C4-2B (cell line): ENCODE data around the gene C11orf58.

Experiments used
- H3K27ac ChIP-seq: fragments of 450-650 bp; 2 replicates; pipeline ENCODE4 v1.5.1; 2017
- CTCF ChIP-seq: fragments of 450-650 bp; conservative IDR thresholded peaks from 2 replicates; pipeline ENCODE4 v1.5.1; 2017; ENCODE audit warnings: mild to moderate bottlenecking
- ZFX ChIP-seq: fragments of 450-650 bp; IDR thresholded peaks from 2 replicates; pipeline ENCODE4 v1.6.1; 2017

Gene C11orf58

DNA sequence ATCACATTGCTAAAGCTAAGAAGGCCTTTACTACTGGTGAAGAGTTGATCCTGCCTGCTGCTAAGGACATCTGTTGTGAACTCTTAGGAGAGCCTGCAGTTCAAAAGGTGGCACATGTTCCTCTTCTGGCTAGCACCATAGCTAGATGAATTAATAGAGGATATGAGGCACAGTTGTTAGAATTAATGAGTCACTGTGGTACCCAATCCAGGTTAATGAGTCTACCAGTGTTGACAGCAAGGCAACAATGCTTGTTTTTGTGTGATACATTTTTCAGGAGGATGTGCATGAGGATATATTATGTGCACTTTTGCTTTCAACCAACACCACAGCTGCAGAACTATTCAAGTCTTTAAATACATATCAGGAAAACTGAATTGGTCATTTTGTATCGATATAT is 12.0 kb downstream of the C11orf58 start:
- TF ChIP-seq ZFX (no peak), CTCF (no peak)
- no peak overlapping the region for H3K27ac ChIP-seq

- H3K27ac ChIP-seq: no peak overlapping the region
- TF ChIP-seq ZFX: no peak
- TF ChIP-seq CTCF: no peak
Observed at GRCh38 chr11:16758382-16759024, 20.1 kb downstream of the C11orf58 start.

DNA sequence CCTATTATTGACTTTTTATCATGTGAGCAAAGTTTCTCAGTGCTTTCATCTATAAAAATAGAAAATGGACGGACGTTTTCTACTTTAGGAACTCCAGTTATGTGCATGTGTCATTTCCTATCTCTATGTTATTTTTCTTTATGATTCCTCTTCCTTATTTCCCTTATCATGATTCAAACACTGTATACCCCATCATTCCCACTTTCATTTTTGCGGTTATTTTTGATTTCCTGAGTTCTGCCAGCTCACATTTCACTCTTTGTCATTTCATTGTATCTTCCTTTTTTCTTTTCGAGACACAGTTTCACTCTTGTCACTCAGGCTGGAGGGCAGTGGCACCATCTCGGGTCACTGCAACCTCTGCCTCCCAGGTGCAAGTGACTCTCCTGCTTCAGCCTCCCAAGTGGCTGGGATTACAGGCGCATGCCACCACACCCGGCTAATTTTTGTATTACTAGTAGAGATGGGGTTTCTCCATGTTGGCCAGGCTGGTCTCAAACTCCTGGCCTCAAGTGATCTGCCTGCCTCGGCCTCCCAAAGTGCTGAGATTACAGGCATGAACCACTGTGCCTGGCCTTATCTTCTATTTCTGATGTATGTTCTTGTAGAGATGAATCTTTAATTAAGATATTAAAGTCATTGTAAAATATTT is 21.5 kb downstream of the C11orf58 start:
- no peak overlapping the region for H3K27ac ChIP-seq
- TF ChIP-seq ZFX: no peak
- TF ChIP-seq CTCF: no peak

GRCh38 chr11:16763746-16764145 is 25.3 kb downstream of the C11orf58 start:
- no peak overlapping the region for H3K27ac ChIP-seq
- TF ChIP-seq CTCF (no peak), ZFX (no peak)

- H3K27ac ChIP-seq: no peak overlapping the region
- TF ChIP-seq ZFX (no peak), CTCF (no peak)
Observed at GRCh38 chr11:16764888-16765287, 26.4 kb downstream of the C11orf58 start.

DNA sequence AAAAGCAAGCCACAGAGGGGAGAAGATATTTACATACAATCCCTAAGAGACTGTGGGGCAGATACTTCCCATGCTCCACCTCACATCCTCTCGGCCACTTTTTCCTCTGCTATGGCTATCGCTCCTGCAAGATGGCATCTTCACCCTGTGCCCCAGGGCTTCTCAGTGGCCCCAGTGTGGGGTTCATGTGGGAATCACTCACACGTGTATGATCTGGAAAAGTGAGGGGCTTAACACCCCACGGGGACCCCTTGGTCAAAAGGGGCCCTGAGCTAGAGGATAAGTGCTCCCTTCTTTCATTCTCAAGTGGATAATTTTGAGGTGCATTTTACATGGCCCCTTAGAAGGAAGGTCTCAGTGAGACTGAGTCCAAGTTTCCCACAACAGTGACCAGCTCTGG is 28.7 kb downstream of the C11orf58 start:
- TF ChIP-seq CTCF: no peak
- TF ChIP-seq ZFX: no peak

GRCh38 chr11:16767957-16768356 is 29.5 kb downstream of the C11orf58 start:
- no peak overlapping the region for H3K27ac ChIP-seq
- TF ChIP-seq CTCF (no peak), ZFX (no peak)

More for the DNA sequence above, 28.7 kb downstream of the C11orf58 start:
- H3K27ac ChIP-seq: no peak overlapping the region
